ENCODE measurements around the gene ALKBH6.

GRCh38 chr19:36059180-36059910 lies 45.3 kb upstream of the ALKBH6 start:
- TF ChIP-seq EP300 (IDR thresholded peaks at IDR 0.05) (no peak), POLR2AphosphoS5 (IDR thresholded peaks at IDR 0.05) (no peak), POLR2A (IDR thresholded peaks at IDR 0.05) (no peak)
- TF ChIP-seq, protein P1, sequence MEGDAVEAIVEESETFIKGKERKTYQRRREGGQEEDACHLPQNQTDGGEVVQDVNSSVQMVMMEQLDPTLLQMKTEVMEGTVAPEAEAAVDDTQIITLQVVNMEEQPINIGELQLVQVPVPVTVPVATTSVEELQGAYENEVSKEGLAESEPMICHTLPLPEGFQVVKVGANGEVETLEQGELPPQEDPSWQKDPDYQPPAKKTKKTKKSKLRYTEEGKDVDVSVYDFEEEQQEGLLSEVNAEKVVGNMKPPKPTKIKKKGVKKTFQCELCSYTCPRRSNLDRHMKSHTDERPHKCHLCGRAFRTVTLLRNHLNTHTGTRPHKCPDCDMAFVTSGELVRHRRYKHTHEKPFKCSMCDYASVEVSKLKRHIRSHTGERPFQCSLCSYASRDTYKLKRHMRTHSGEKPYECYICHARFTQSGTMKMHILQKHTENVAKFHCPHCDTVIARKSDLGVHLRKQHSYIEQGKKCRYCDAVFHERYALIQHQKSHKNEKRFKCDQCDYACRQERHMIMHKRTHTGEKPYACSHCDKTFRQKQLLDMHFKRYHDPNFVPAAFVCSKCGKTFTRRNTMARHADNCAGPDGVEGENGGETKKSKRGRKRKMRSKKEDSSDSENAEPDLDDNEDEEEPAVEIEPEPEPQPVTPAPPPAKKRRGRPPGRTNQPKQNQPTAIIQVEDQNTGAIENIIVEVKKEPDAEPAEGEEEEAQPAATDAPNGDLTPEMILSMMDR (IDR thresholded peaks at IDR 0.05) = no peak
